Mucosa of rectum (tissue), 2 donors: Measurements from ENCODE around the gene GMEB2.
A peak's percentile ranks its signal among the peaks of the same experiment; 100 is the strongest.
"Not testable (repeated sequence)": the region's sequence is repeated elsewhere in the genome, so short reads cannot be mapped to it uniquely, and the experiment has no call there.

Experiments used
- H3K27ac ChIP-seq, 2 donors: one replicate each; pipeline ENCODE4 v1.7.0; 2013; ENCODE audit warnings: inconsistent platforms in 2 of 2, low read depth in 2 of 2, low read length in 2 of 2
- H3K27me3 ChIP-seq, 2 donors: one replicate each; pipeline ENCODE4 v1.7.0; 2013; ENCODE audit warnings: low read length in 2 of 2; ENCODE audit not compliant: control insufficient read depth in 2 of 2, insufficient read depth in 2 of 2
- H3K36me3 ChIP-seq, 2 donors: one replicate each; pipeline ENCODE4 v1.7.0; 2013; ENCODE audit warnings: low read length in 2 of 2; ENCODE audit not compliant: control insufficient read depth in 2 of 2, insufficient read depth in 2 of 2
- H3K4me1 ChIP-seq, 2 donors: one replicate each; pipeline ENCODE4 v1.7.0; 2013; ENCODE audit warnings: low read length in 2 of 2, mild to moderate bottlenecking in 1 of 2; ENCODE audit not compliant: control insufficient read depth in 2 of 2, insufficient read depth in 2 of 2
- H3K4me3 ChIP-seq, 2 donors: one replicate each; pipeline ENCODE4 v1.7.0; 2013; ENCODE audit warnings: low read length in 2 of 2
- H3K9ac ChIP-seq, 2 donors: one replicate each; pipeline ENCODE4 v1.7.0; 2013; ENCODE audit warnings: low read length in 2 of 2, low read depth in 1 of 2, mild to moderate bottlenecking in 1 of 2
- H3K9me3 ChIP-seq, 2 donors: one replicate each; pipeline ENCODE4 v1.7.0; 2013; ENCODE audit warnings: low read length in 2 of 2; ENCODE audit not compliant: control insufficient read depth in 2 of 2
- donor health status: healthy.
- donor health status: Normal muscosa, but diverticular disease.

The GMEB2 gene

GRCh38 chr20:63657937-63658748, 31.2 kb upstream of the GMEB2 start, which contains the start of gene RTEL1:
TSS of gene RTEL1 (plus strand) at chr20:63658312. CDS start at chr20:63659403, 1,091 bp downstream.
- Histone ChIP-seq H3K4me3 (peak within 1 kb of the TSS; percentile 93 to 94), H3K9me3 (no peaks in the 10 kb centered on the region), H3K4me1 (peaks cover 21% of the 10 kb centered on the region in 2 donors), H3K27me3 (peaks cover 3 to 7% of the 10 kb centered on the region in 2 donors), H3K27ac (peak within 1 kb of the TSS; percentile 79 to 84), H3K9ac (peak within 1 kb of the TSS; percentile 67 to 80), H3K36me3 (peaks cover 5 to 20% of the 10 kb centered on the region in 2 donors)

DNA sequence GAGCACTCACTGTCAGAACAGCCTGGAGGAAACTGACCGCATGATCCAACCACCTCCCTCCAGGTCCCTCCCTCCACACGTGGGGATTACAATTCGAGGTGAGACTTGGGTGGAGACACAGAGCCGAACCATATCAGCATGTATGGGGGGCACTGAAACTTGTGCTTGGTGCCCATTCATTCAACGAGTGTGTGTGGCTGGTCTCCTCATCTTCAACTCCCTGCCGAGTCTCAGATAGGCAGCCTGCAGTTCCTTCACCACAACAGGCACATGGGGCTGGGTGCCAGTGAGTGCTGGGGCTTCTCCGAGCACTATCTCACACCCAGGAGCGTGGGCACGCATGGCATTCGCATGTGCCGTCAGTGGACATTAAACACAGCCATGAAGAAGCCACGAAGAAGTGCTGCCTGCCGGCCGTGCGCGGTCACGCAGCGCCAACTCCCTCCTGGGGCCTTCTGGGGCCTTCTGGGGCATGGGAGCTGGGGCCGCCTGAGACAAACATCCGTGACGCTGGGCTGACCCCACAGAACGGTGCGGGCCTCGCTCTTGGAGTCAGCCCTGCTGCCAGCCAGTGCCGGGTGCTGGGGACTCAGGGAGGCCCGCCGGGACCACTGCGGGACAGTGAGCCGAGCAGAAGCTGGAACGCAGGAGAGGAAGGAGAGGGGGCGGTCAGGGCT, 30.5 kb upstream of the GMEB2 start:
- Histone ChIP-seq H3K9ac (peak overlapping the region in 1 of 2 donors; percentile 67), H3K4me1 (peaks cover 23 to 25% of the 10 kb centered on the region in 2 donors), H3K27me3 (peaks cover 3 to 7% of the 10 kb centered on the region in 2 donors), H3K4me3 (peak overlapping the region; percentile 93 to 94), H3K36me3 (peaks cover 5 to 13% of the 10 kb centered on the region in 2 donors), H3K9me3 (no peaks in the 10 kb centered on the region), H3K27ac (peak overlapping the region; percentile 79 to 84)

- Histone ChIP-seq H3K27ac (no peak overlapping the region), H3K4me1 (peaks cover 24 to 25% of the 10 kb centered on the region in 2 donors), H3K9me3 (no peaks in the 10 kb centered on the region), H3K9ac (no peak overlapping the region), H3K36me3 (peaks cover 0 to 4% of the 10 kb centered on the region in 2 donors), H3K4me3 (no peak overlapping the region), H3K27me3 (peaks cover 9 to 10% of the 10 kb centered on the region in 2 donors)
Measured at GRCh38 chr20:63656451-63656850, 29.6 kb upstream of the GMEB2 start.

- Histone ChIP-seq H3K9me3 (no peaks in the 10 kb centered on the region), H3K4me1 (peaks cover 24 to 25% of the 10 kb centered on the region in 2 donors), H3K27me3 (peaks cover 11 to 15% of the 10 kb centered on the region in 2 donors), H3K36me3 (no peaks in the 10 kb centered on the region), H3K4me3 (no peak overlapping the region), H3K9ac (no peak overlapping the region), H3K27ac (no peak overlapping the region)
Measured at GRCh38 chr20:63655249-63655648, 28.3 kb upstream of the GMEB2 start.

- Histone ChIP-seq H3K4me3 (peak overlapping the region in 1 of 2 donors; percentile 50), H3K9ac (no peak overlapping the region), H3K36me3 (no peaks in the 10 kb centered on the region), H3K9me3 (no peaks in the 10 kb centered on the region), H3K4me1 (peaks cover 20 to 21% of the 10 kb centered on the region in 2 donors), H3K27me3 (peaks cover 11 to 15% of the 10 kb centered on the region in 2 donors), H3K27ac (peak overlapping the region in 1 of 2 donors; percentile 38)
Measured at GRCh38 chr20:63653974-63654668, 27.2 kb upstream of the GMEB2 start.

DNA sequence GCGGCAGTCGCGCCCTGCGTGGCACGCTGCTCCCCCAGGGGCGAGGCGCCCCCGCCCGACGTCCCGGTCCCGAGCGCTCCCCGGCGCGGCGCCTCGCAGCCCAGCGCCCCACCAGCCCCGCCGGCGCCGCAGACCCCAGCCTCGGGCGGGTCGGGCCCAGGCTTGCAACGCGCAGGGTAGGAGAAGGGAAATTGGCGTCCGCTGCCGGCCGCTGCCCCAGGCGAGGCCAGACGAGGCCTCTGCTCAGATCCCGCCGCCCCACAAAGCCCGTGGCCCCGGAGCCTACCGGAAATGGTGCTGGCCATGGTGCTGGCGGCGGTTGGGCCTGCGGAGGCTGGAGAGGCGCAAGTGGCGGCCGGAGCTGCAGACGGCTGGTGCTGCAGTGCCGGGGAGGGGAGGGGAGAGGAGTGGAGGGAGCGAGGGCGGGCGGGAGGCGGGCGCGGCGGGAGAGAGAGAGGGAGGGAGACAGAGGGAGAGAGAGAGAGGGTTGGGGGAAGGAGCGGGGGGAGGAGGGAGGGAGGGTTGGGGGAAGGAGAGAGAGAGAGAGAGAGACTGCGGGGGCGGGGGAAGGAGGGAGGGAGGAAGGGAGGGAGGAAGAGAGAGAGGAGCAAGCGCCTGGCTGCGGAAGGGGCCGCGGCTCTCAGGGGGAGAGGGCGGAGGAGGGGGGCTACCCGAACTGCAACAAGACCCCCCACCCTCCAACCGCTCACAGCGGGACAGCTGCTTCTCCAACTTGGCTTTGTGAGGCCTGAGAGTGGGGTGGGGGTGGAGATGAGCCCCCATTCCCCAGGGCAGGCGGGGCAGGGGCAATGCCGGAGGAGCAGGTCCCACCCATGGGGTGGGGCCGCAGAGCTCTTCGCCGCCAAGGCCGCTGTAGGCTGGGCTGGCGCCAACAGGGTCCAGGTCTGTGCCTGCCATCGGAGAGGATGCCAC, 26.4 kb upstream of the GMEB2 start, which contains the start of gene STMN3:
STMN3 (minus strand) TSS at position 384 of the 933 bp plus-strand sequence; CDS start at position 305, 79 bp downstream.
- Histone ChIP-seq H3K36me3 (no peaks in the 10 kb centered on the region), H3K4me3 (peak within 1 kb of the TSS; percentile 37 to 50), H3K9ac (peak within 1 kb of the TSS in 1 of 2 donors; percentile 7), H3K27ac (peak within 1 kb of the TSS; percentile 27 to 38), H3K27me3 (peaks cover 11 to 15% of the 10 kb centered on the region in 2 donors), H3K4me1 (peaks cover 13 to 15% of the 10 kb centered on the region in 2 donors), H3K9me3 (no peaks in the 10 kb centered on the region)

GRCh38 chr20:63652192-63652980, 25.5 kb upstream of the GMEB2 start:
- peaks cover 11 to 15% of the 10 kb centered on the region in 2 donors for H3K27me3 ChIP-seq
- peak overlapping the region; percentile 13 to 37 for H3K4me3 ChIP-seq
- H3K9ac ChIP-seq, result peak overlapping the region in 1 of 2 donors; percentile 7
- peaks cover 7 to 10% of the 10 kb centered on the region in 2 donors for H3K4me1 ChIP-seq
- H3K36me3 ChIP-seq, result no peaks in the 10 kb centered on the region
- no peaks in the 10 kb centered on the region for H3K9me3 ChIP-seq
- no peak overlapping the region for H3K27ac ChIP-seq

- Histone ChIP-seq H3K9me3 (no peaks in the 10 kb centered on the region), H3K36me3 (no peaks in the 10 kb centered on the region), H3K9ac (no peak overlapping the region), H3K4me1 (peaks cover 7 to 10% of the 10 kb centered on the region in 2 donors), H3K27me3 (peaks cover 11 to 15% of the 10 kb centered on the region in 2 donors), H3K27ac (no peak overlapping the region), H3K4me3 (no peak overlapping the region)
Measured at GRCh38 chr20:63651942-63652191, 25.0 kb upstream of the GMEB2 start.

GRCh38 chr20:63650486-63650885, 23.6 kb upstream of the GMEB2 start:
- not testable (repeated sequence) for H3K36me3 ChIP-seq, H3K9ac ChIP-seq, H3K4me3 ChIP-seq, H3K27ac ChIP-seq, H3K9me3 ChIP-seq
- H3K4me1 ChIP-seq, result peaks cover 7 to 10% of the 10 kb centered on the region in 2 donors
- H3K27me3 ChIP-seq, result peaks cover 13 to 15% of the 10 kb centered on the region in 2 donors
